Large intestine (tissue), 3 donors: ENCODE data around the gene MLLT3. TPM values are rescaled to one million over a fixed set of nuclear protein-coding genes. Genes with fewer than 3 reads are reported as not detected.

Source experiments
- DNase-seq, 2 donors: peaks; one replicate each; pipeline versions ENCODE4 v3.0.0 to v3.0.0-alpha.2; 2013
- H3K27ac ChIP-seq: one replicate; pipeline ENCODE4 v1.5.1; 2013; ENCODE audit warnings: low read length
- H3K27me3 ChIP-seq: 2 replicates; pipeline ENCODE4 v1.6.1; 2013; ENCODE audit warnings: low read length; ENCODE audit not compliant: control insufficient read depth, insufficient read depth
- H3K36me3 ChIP-seq: 2 replicates; pipeline ENCODE4 v1.6.1; 2013; ENCODE audit warnings: low read length; ENCODE audit not compliant: control insufficient read depth, insufficient read depth
- H3K4me1 ChIP-seq: one replicate; pipeline ENCODE4 v1.6.1; 2013; ENCODE audit warnings: low read length; ENCODE audit not compliant: control insufficient read depth, insufficient read depth
- H3K4me3 ChIP-seq: one replicate; pipeline ENCODE4 v1.5.1; 2013; ENCODE audit warnings: low read length
- H3K9me3 ChIP-seq: one replicate; pipeline ENCODE4 v1.6.1; 2013; ENCODE audit warnings: mild to moderate bottlenecking, low read depth, low read length, moderate library complexity; ENCODE audit not compliant: control insufficient read depth
- WGBS: methylation state at CpG from one replicate; pipeline ENCODE4 v1.1.5; 2013; ENCODE audit warnings: low lambda C conversion rate; ENCODE audit not compliant: insufficient coverage; 5-methylcytosine and 5-hydroxymethylcytosine counted together
- polyA plus RNA-seq: library from polyadenylated mRNA; unstranded; fragments of 120-200 nt; gene quantifications from one replicate; pipeline ENCODE4 v1.2.1, GENCODE V29; 2013

Gene MLLT3
- polyA plus RNA-seq, 1 donor: 25.0 TPM

DNA sequence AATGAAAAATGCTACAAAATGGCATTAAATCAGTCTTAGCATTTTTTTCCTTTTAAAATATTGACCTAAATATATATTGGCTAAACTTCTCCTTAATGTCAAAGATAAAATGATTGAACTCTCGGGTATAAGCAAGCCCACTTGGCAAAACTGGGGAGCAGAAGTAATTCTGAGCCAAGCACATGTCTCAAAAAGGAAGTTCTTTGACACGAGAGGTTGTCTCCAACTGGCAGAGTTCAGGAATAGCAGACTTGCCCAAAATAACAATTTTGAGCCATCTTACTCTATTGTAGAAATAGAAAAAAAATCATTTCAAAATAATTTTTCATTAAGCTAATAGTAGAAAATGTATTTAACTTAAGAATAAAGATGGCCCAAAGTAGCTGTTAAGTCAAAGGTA, 10.4 kb upstream of the MLLT3 start:
- Histone ChIP-seq H3K27ac (no peak overlapping the region), H3K4me1 (no peaks in the 10 kb centered on the region), H3K27me3 (no peaks in the 10 kb centered on the region), H3K36me3 (no peaks in the 10 kb centered on the region), H3K9me3 (no peaks in the 10 kb centered on the region), H3K4me3 (no peak overlapping the region)
- 83% methylated on average over 1 of the region's 2 CpGs for WGBS
- no peak for DNase-seq

- Histone ChIP-seq H3K4me1 (no peaks in the 10 kb centered on the region), H3K9me3 (no peaks in the 10 kb centered on the region), H3K36me3 (no peaks in the 10 kb centered on the region), H3K27ac (no peak overlapping the region), H3K27me3 (no peaks in the 10 kb centered on the region), H3K4me3 (no peak overlapping the region)
- DNase-seq: no peak
- 14% methylated on average over 1 of the region's 4 CpGs for WGBS
These were observed 8.1 kb upstream of the MLLT3 start for GRCh38 chr9:20630241-20630943.

DNA sequence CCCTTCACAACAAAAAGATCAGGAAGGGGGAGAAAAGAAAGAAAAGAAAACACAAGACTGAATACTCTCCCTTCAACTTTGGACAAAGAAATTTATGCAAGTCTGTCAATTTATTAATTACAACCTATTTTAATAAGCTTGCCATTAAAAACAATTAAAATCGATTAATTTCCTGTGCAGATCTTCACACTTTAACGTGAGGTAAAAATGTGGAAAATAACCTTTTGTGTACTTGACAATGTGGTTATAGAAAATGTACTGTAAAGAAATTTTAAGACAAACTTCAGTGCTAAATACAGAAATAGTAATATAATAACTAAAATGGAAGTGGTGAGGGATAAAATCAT, 2.7 kb upstream of the MLLT3 start:
- H3K36me3 ChIP-seq: no peaks in the 10 kb centered on the region
- no peaks in the 10 kb centered on the region for H3K27me3 ChIP-seq
- H3K27ac ChIP-seq: no peak overlapping the region
- no peak for DNase-seq
- H3K9me3 ChIP-seq: no peaks in the 10 kb centered on the region
- no peak overlapping the region for H3K4me3 ChIP-seq
- 86% methylated on average over 2 of the region's 2 CpGs for WGBS
- H3K4me1 ChIP-seq: peaks cover 4% of the 10 kb centered on the region

DNA sequence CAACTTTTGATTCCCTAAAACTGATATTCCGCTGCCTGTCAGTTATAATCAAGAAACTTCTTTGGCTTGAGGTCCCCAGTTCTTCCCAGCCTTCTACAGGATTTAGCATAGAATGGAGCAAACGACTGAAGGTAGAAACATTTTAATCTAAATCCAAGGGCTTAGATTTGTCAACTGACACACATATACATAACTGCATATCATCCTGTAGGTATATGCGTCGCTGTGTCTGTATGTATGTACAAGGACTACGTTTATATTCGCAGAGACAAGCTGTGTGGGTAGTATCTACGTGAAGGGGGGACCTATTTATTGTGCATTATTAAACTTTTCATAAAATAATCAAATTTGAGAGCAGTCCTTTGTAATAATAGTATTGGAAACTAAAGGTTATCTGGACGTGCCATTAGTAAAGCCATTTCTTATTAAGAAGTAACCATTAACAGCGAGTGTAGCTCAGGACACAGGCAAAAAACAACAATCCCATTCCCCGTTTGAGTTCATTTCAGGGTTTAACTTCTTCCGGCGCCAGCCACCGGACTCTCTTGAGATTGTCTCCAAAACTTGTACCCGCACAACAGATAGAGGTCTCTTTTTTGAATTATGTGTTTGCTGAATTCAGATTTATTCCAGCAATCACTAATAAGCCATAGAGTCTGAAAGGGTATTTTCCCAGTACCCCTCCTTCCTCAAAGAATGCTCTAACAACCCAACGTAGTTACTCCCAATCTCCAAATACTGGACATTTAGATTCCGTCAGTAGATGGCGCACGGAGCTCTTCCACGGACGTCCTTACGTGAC, 2.1 kb upstream of the MLLT3 start:
- H3K4me1 ChIP-seq: peaks cover 9% of the 10 kb centered on the region
- no peak overlapping the region for H3K27ac ChIP-seq
- H3K36me3 ChIP-seq: no peaks in the 10 kb centered on the region
- peak; percentile 38 to 62 for DNase-seq
- 0% methylated on average over 3 of the region's 21 CpGs for WGBS
- no peaks in the 10 kb centered on the region for H3K9me3 ChIP-seq
- peak overlapping the region; percentile 87 for H3K4me3 ChIP-seq
- no peaks in the 10 kb centered on the region for H3K27me3 ChIP-seq

DNA sequence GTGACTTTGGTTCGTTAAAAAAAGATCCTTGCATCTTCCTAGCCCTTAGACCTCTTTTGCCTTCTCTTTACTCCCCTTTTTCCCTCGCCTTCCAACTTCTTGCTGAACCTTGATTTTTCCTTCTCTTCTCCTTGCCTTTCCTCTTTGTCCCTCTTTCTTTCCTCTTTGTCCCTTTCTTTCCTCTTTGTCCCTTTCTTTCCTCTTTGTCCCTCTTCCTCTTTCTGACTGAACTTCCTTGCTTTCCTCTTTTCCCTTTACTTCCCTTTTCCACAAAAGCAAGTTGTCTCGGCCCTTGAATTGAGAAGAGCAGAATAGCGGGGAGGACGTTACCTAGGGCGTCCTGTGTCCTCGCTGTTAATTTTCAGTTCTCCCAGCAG, 1.4 kb upstream of the MLLT3 start:
- Histone ChIP-seq H3K27me3 (no peaks in the 10 kb centered on the region), H3K4me1 (peaks cover 9% of the 10 kb centered on the region), H3K4me3 (peak overlapping the region; percentile 87), H3K27ac (no peak overlapping the region), H3K36me3 (no peaks in the 10 kb centered on the region), H3K9me3 (no peaks in the 10 kb centered on the region)
- DNase-seq: peak in 1 of 2 donors; percentile 25
- 6% methylated on average over 3 of the region's 7 CpGs for WGBS

DNA sequence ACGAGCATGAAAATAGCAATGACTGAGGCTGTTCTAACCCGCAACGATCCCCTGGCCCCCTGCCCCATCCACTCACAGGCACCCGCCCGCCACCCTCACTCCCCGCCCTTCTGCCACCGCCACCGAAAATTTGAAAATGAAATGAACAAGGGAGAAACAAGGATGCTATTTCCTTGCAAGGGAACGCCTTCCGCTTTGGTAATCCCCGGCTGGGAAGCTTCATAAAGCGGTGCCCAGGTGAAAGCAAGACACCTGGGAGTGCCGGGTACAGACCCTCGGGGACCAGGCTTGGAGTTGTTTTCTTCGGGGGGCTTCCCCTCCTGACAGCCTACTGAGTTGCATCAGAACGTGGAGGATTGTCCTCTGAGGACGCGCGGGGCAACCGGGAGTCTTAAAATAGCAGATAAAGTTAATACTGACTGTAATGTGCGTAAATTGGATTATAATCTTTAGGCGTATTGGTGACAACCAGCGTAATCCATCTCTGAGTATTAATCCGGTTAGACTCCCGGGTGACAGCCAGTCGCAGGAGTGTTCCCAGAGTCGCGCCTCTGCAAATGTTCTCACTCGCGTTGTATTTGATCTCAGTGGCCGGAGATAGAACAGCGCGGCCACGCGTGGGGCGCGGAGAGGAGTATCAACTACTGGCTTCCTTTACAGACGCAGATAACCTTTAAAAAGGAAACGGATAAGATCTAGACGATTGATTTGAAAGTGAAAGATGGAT, 885 bp upstream of the MLLT3 start:
- H3K27ac ChIP-seq: no peak overlapping the region
- peaks cover 9% of the 10 kb centered on the region for H3K4me1 ChIP-seq
- 0% methylated on average over 9 of the region's 40 CpGs for WGBS
- H3K36me3 ChIP-seq: no peaks in the 10 kb centered on the region
- no peaks in the 10 kb centered on the region for H3K9me3 ChIP-seq
- peak overlapping the region; percentile 87 for H3K4me3 ChIP-seq
- no peaks in the 10 kb centered on the region for H3K27me3 ChIP-seq
- peak; percentile 15 to 41 for DNase-seq

- DNase-seq: peak; percentile 59 to 83
- Histone ChIP-seq H3K27me3 (no peaks in the 10 kb centered on the region), H3K9me3 (no peaks in the 10 kb centered on the region), H3K4me3 (peak overlapping the region; percentile 87), H3K36me3 (no peaks in the 10 kb centered on the region), H3K27ac (peak overlapping the region; percentile 85), H3K4me1 (peaks cover 9% of the 10 kb centered on the region)
- no CpG with 5 or more reads among the region's 82 CpGs for WGBS
These were observed 599 bp downstream of the MLLT3 start for GRCh38 chr9:20621471-20622329.

GRCh38 chr9:20620650-20621470, 1.4 kb downstream of the MLLT3 start:
- peak overlapping the region; percentile 25 for H3K27ac ChIP-seq
- peak overlapping the region; percentile 87 for H3K4me3 ChIP-seq
- no CpG with 5 or more reads among the region's 65 CpGs for WGBS
- no peaks in the 10 kb centered on the region for H3K36me3 ChIP-seq
- no peaks in the 10 kb centered on the region for H3K9me3 ChIP-seq
- no peaks in the 10 kb centered on the region for H3K27me3 ChIP-seq
- peaks cover 9% of the 10 kb centered on the region for H3K4me1 ChIP-seq
- peak; percentile 29 to 69 for DNase-seq

- Histone ChIP-seq H3K4me1 (peaks cover 9% of the 10 kb centered on the region), H3K4me3 (peak overlapping the region; percentile 87), H3K9me3 (no peaks in the 10 kb centered on the region), H3K27ac (no peak overlapping the region), H3K36me3 (no peaks in the 10 kb centered on the region), H3K27me3 (no peaks in the 10 kb centered on the region)
- WGBS: 42% methylated on average over 2 of the region's 15 CpGs
- DNase-seq: peak; percentile 1 to 55
These were observed 2.7 kb downstream of the MLLT3 start for GRCh38 chr9:20619487-20620200.
